ENCODE data around the gene IGSF3.

- TF ChIP-seq CTCF (IDR thresholded peaks at IDR 0.05) (no peak), POLR2A (IDR thresholded peaks at IDR 0.05) (no peak)
Observed at GRCh38 chr1:116706841-116707240, 39.3 kb upstream of the IGSF3 start.

Measured in esophagus squamous epithelium (tissue), 4 donors.